GM23338 (cell line): ENCODE measurements around the gene KRTAP10-10.

ENCODE experiments used
- CTCF ChIP-seq, 2 experiments: fragments of 200-600 bp in 1 of 2; sonication (generic) in 1 of 2; conservative IDR thresholded peaks; 2 replicates each; pipeline versions ENCODE4 v1.5.1 to v1.6.1; 2016 to 2017; ENCODE audit warnings: antibody characterized with exemption in 2 of 2, low read depth in 2 of 2, mild to moderate bottlenecking in 2 of 2, moderate library complexity in 1 of 2
- EZH2 ChIP-seq: fragments of 200-600 bp; sonication (generic); IDR thresholded peaks from one replicate; pipeline ENCODE4 v1.8.0; 2017; ENCODE audit warnings: antibody characterized with exemption, mild to moderate bottlenecking, low read depth; ENCODE audit not compliant: unreplicated experiment
- EZH2phosphoT487 ChIP-seq: fragments of 200-600 bp; sonication (generic); IDR thresholded peaks from one replicate; pipeline ENCODE4 v1.8.1; 2018; ENCODE audit warnings: antibody characterized with exemption; ENCODE audit not compliant: unreplicated experiment
- POLR2AphosphoS5 ChIP-seq: IDR thresholded peaks from 2 replicates; pipeline ENCODE4 v1.6.1; 2016; ENCODE audit warnings: antibody characterized with exemption, low read depth
- TF ChIP-seq, protein P1 (sequence below): IDR thresholded peaks from one replicate; pipeline ENCODE4 v1.6.1; 2018; ENCODE audit warnings: antibody characterized with exemption; ENCODE audit not compliant: unreplicated experiment

DNA sequence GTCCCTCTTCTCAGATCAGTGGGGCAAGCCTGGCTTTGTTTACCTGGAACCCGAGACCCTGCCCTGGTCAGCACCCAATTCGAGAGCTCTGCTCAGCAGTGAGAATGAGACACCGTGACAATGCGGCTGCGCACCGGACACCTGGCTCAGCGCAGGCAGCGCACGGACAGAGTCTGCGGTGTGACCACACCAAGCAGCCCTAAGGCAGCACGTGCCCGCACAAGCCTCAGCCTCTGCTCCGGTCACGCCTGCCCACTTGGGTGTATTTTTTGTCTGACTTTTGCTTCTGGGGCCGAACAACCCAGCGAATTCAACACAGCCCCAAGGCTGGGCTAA lies 20.6 kb upstream of the KRTAP10-10 start:
- no peak for TF ChIP-seq CTCF (conservative IDR thresholded peaks at IDR 0.05; ENCODE audit: low read depth in 2 of 2)
- no peak for TF ChIP-seq EZH2phosphoT487
- TF ChIP-seq EZH2 = no peak
- no peak for TF ChIP-seq POLR2AphosphoS5
- TF ChIP-seq, protein P1, sequence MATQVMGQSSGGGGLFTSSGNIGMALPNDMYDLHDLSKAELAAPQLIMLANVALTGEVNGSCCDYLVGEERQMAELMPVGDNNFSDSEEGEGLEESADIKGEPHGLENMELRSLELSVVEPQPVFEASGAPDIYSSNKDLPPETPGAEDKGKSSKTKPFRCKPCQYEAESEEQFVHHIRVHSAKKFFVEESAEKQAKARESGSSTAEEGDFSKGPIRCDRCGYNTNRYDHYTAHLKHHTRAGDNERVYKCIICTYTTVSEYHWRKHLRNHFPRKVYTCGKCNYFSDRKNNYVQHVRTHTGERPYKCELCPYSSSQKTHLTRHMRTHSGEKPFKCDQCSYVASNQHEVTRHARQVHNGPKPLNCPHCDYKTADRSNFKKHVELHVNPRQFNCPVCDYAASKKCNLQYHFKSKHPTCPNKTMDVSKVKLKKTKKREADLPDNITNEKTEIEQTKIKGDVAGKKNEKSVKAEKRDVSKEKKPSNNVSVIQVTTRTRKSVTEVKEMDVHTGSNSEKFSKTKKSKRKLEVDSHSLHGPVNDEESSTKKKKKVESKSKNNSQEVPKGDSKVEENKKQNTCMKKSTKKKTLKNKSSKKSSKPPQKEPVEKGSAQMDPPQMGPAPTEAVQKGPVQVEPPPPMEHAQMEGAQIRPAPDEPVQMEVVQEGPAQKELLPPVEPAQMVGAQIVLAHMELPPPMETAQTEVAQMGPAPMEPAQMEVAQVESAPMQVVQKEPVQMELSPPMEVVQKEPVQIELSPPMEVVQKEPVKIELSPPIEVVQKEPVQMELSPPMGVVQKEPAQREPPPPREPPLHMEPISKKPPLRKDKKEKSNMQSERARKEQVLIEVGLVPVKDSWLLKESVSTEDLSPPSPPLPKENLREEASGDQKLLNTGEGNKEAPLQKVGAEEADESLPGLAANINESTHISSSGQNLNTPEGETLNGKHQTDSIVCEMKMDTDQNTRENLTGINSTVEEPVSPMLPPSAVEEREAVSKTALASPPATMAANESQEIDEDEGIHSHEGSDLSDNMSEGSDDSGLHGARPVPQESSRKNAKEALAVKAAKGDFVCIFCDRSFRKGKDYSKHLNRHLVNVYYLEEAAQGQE = no peak
